K562 (cell line): ENCODE data around the gene SOWAHA. TPM values are rescaled to one million over a fixed set of nuclear protein-coding genes. Genes with fewer than 3 reads are reported as not detected.

Source experiments
- CBFA2T2 ChIP-seq: fragments of 450-650 bp; conservative IDR thresholded peaks from 2 replicates; pipeline ENCODE4 v1.6.1; 2017; ENCODE audit warnings: mild to moderate bottlenecking
- FOXM1 ChIP-seq, 2 experiments: fragments of 450-650 bp in 1 of 2; sonication (generic) in 1 of 2; formaldehyde crosslinking in 1 of 2; IDR thresholded peaks; 2 replicates each; pipeline versions ENCODE4 v1.6.1 to v1.9.0; 2017 to 2022; ENCODE audit warnings: low read depth in 2 of 2, mild to moderate bottlenecking in 2 of 2, missing genetic modification reagents in 1 of 2, moderate library complexity in 1 of 2
- GATAD2B ChIP-seq: fragments of 450-650 bp; IDR thresholded peaks from 2 replicates; pipeline ENCODE4 v1.6.1; 2017; ENCODE audit warnings: mild to moderate bottlenecking, borderline replicate concordance
- KDM2B ChIP-seq: fragments of 250-450 bp; sonication (Bioruptor Pico); IDR thresholded peaks from 2 replicates; pipeline ENCODE4 v1.8.0; 2021; ENCODE audit warnings: mild to moderate bottlenecking, moderate library complexity
- KLF13 ChIP-seq: fragments of 450-650 bp; IDR thresholded peaks from 2 replicates; pipeline ENCODE4 v1.6.1; 2016; ENCODE audit warnings: missing genetic modification characterization, low read depth, mild to moderate bottlenecking, missing compliant biosample characterization, moderate library complexity, borderline replicate concordance
- MCM5 ChIP-seq: fragments of 450-650 bp; IDR thresholded peaks from 2 replicates; pipeline ENCODE4 v1.6.1; 2016; ENCODE audit warnings: low read depth
- NR2C1 ChIP-seq, 2 experiments: fragments of 450-650 bp; IDR thresholded peaks; 2 replicates each; pipeline ENCODE4 v1.6.1; 2017; ENCODE audit warnings: mild to moderate bottlenecking in 2 of 2, antibody characterized with exemption in 1 of 2, inconsistent platforms in 1 of 2, missing compliant biosample characterization in 1 of 2, missing genetic modification characterization in 1 of 2
- POLR2AphosphoS2 ChIP-seq: IDR thresholded peaks from 2 replicates; pipeline ENCODE4 v1.6.1; 2012; ENCODE audit warnings: low read length, improper control_type of control experiment
- SIN3A ChIP-seq, 2 experiments: fragments of 150-350 bp in 1 of 2; IDR thresholded peaks; 2 replicates each; pipeline ENCODE4 v1.6.1; 2011 to 2016; ENCODE audit warnings: borderline replicate concordance in 2 of 2, low read depth in 2 of 2, low read length in 2 of 2, mild to moderate bottlenecking in 2 of 2, moderate library complexity in 2 of 2; ENCODE audit not compliant: control insufficient read depth in 1 of 2
- SLC30A9 ChIP-seq: fragments of 250-450 bp; sonication (Bioruptor Pico); IDR thresholded peaks from 2 replicates; pipeline ENCODE4 v1.8.0; 2022; ENCODE audit warnings: mild to moderate bottlenecking, moderate library complexity
- SUPT5H ChIP-seq: fragments of 450-650 bp; IDR thresholded peaks from 2 replicates; pipeline ENCODE4 v1.6.1; 2016
- TAF9B ChIP-seq: fragments of 450-650 bp; IDR thresholded peaks from 2 replicates; pipeline ENCODE4 v1.6.1; 2018; ENCODE audit warnings: mild to moderate bottlenecking; ENCODE audit not compliant: partially characterized antibody
- TBP ChIP-seq: optimal IDR thresholded peaks from 2 replicates; pipeline ENCODE3; 2011; ENCODE audit warnings: low read depth, low read length, improper control_type of control experiment
- THAP12 ChIP-seq: fragments of 250-450 bp; sonication (Bioruptor Pico); IDR thresholded peaks from 2 replicates; pipeline ENCODE4 v1.9.0; 2021; ENCODE audit warnings: mild to moderate bottlenecking, inconsistent platforms
- ZBTB9 ChIP-seq: fragments of 450-650 bp; formaldehyde crosslinking; IDR thresholded peaks from 2 replicates; pipeline ENCODE4 v1.4.0; 2020; ENCODE audit warnings: mild to moderate bottlenecking, moderate library complexity
- ZHX1 ChIP-seq: fragments of 150-350 bp; conservative IDR thresholded peaks from 2 replicates; pipeline ENCODE4 v1.6.1; 2014; ENCODE audit warnings: low read length
- ZNF263 ChIP-seq: sonication (generic); formaldehyde crosslinking; IDR thresholded peaks from 2 replicates; pipeline ENCODE4 v1.8.0; 2022; ENCODE audit warnings: mild to moderate bottlenecking, missing genetic modification reagents, borderline replicate concordance
- ZNF586 ChIP-seq: fragments of 450-650 bp; formaldehyde crosslinking; conservative IDR thresholded peaks from 2 replicates; pipeline ENCODE4 v1.4.0; 2020; ENCODE audit warnings: mild to moderate bottlenecking, moderate library complexity
- ZNF766 ChIP-seq: fragments of 200-800 bp; sonication (Bioruptor generic); conservative IDR thresholded peaks from 2 replicates; pipeline ENCODE4 v1.6.1; 2016; ENCODE audit warnings: missing genetic modification characterization, missing compliant biosample characterization
- ZNF830 ChIP-seq: fragments of 250-450 bp; sonication (Bioruptor Pico); IDR thresholded peaks from 2 replicates; pipeline ENCODE4 v1.5.0; 2021; ENCODE audit warnings: mild to moderate bottlenecking
- polyA plus RNA-seq, 8 experiments: library from polyadenylated mRNA; depleted of rRNA in 4 of 8; stranded (reverse) in 5 of 8; unstranded in 3 of 8; fragments of >200 nt; fragmentation: Nextera tagmentation in 2 of 8; fragmentation: Illumina TruSeq in 1 of 8; extraction: Ambion mirVana in 2 of 8; extraction: Trizol in 1 of 8; gene quantifications; 2 replicates each; pipeline versions ENCODE4 v1.2.1 to v1.2.3, GENCODE V29; 2011 to 2014; ENCODE audit warnings: inconsistent platforms in 1 of 8, missing spikeins in 1 of 8
- total RNA-seq, 7 experiments: library from RNA; depleted of rRNA in 6 of 7; stranded (reverse); fragments of >200 nt in 6 of 7; fragmentation: Illumina TruSeq in 2 of 7; extraction: Trizol in 2 of 7; gene quantifications; 2 replicates each; pipeline versions ENCODE4 v1.2.1 to v1.2.3, GENCODE V29; 2011 to 2021; ENCODE audit warnings: low replicate concordance in 1 of 7
- TF ChIP-seq, protein P1 (sequence below): IDR thresholded peaks from 3 replicates; pipeline ENCODE4 v1.6.1; 2011; ENCODE audit warnings: borderline replicate concordance, mild to moderate bottlenecking; ENCODE audit not compliant: insufficient read length, insufficient read depth

SOWAHA gene
- total and polyA plus RNA-seq, 9 of the 15 experiments (the other 6 are each of a cell fraction or from before 2014, with no cell fraction given): not detected

DNA sequence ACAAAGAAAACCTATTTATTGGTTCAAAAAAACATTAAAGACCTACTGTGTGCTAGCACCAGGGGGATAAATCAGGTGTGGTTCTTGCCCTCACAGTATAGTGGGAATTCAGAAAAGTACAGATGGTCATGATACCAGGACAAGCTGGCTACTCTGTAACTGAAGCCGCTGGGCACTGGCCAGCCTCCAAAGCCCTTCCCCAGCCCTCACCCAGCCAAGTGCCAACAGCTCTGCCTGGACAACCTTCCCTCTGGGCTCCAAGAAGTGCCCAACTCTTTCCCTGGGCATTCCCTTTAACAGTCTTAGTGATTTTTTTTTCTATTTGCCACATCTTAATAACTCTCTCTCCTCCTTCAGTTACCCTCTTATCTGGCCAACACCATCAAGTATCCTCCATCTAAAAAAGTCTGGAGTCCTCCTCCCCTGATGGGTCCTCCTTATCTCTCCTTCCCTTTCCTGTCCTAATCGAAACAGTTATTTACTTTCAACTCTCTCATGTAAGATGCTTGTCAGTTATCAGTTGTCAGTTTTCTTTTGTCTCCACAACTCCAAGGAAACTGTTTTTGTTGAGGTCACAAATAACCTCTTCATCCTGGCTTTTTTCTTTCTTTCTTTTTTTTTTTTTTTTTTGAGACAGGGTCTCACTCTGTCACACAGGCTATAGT lies 22.8 kb upstream of the SOWAHA start (continued):
- TF ChIP-seq ZNF766 (CRISPR knock-in tag) (no peak), SUPT5H (no peak), ZNF830 (CRISPR knock-in tag) (no peak), CBFA2T2 (peak; percentile 66), NR2C1 (IDR thresholded peaks at IDR 0.05) (no peak), NR2C1 (tag; IDR thresholded peaks at IDR 0.05) (no peak), SLC30A9 (CRISPR knock-in tag) (no peak), ZHX1 (no peak), POLR2AphosphoS2 (no peak), ZNF586 (CRISPR knock-in tag) (no peak), TAF9B (no peak), KLF13 (no peak), FOXM1 (IDR thresholded peaks at IDR 0.05; ENCODE audit: low read depth) (peak; percentile 82; the same call in 1 of the 2 replicates), FOXM1 (CRISPR knock-in tag; IDR thresholded peaks at IDR 0.05; ENCODE audit: low read depth) (no peak), MCM5 (no peak), THAP12 (CRISPR knock-in tag) (no peak), ZBTB9 (CRISPR knock-in tag) (no peak), KDM2B (CRISPR knock-in tag) (no peak), SIN3A (IDR thresholded peaks at IDR 0.05; ENCODE audit: borderline replicate concordance in 2 of 2, control insufficient read depth in 1 of 2, low read depth in 2 of 2, low read length in 2 of 2) (no peak), GATAD2B (no peak), ZNF263 (CRISPR knock-in tag) (peak; percentile 61; the same call in 1 of the 2 replicates), TBP (no peak)
- TF ChIP-seq, protein P1, sequence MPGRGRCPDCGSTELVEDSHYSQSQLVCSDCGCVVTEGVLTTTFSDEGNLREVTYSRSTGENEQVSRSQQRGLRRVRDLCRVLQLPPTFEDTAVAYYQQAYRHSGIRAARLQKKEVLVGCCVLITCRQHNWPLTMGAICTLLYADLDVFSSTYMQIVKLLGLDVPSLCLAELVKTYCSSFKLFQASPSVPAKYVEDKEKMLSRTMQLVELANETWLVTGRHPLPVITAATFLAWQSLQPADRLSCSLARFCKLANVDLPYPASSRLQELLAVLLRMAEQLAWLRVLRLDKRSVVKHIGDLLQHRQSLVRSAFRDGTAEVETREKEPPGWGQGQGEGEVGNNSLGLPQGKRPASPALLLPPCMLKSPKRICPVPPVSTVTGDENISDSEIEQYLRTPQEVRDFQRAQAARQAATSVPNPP: no peak
